NCI-H2196 treated with DMSO at 0.1 percent for 48 hours (cell line): ENCODE measurements around the gene AKT1S1.

Source experiments
- DNase-seq: peaks from one replicate; lab custom pipeline; 2025; ENCODE audit not compliant: unreplicated experiment; lab: John Stamatoyannopoulos, UW

AKT1S1 gene

GRCh38 chr19:49907745-49908446 lies 30.7 kb upstream of the AKT1S1 start:
- DNase-seq: no peak

- no peak for DNase-seq
These were observed 29.9 kb upstream of the AKT1S1 start for GRCh38 chr19:49906879-49907564.

- DNase-seq: no peak
These were observed 27.0 kb upstream of the AKT1S1 start for GRCh38 chr19:49904136-49904535.

GRCh38 chr19:49896863-49897621 lies 19.9 kb upstream of the AKT1S1 start, which contains the start of gene IL4I1:
Gene IL4I1 (minus strand): TSS chr19:49896887. CDS start chr19:49896160, 727 bp downstream.
- no peak for DNase-seq

GRCh38 chr19:49895566-49896297 lies 18.6 kb upstream of the AKT1S1 start:
- DNase-seq: no peak

- DNase-seq: no peak
These were observed 17.9 kb upstream of the AKT1S1 start for GRCh38 chr19:49894879-49895565.

GRCh38 chr19:49894011-49894664 lies 17.0 kb upstream of the AKT1S1 start:
- DNase-seq: no peak

GRCh38 chr19:49892716-49893115 lies 15.6 kb upstream of the AKT1S1 start:
- no peak for DNase-seq

- no peak for DNase-seq
These were observed 14.2 kb upstream of the AKT1S1 start for GRCh38 chr19:49891393-49891792.

GRCh38 chr19:49890349-49891311 lies 13.5 kb upstream of the AKT1S1 start:
- DNase-seq: peak; percentile 40

GRCh38 chr19:49889687-49890348 lies 12.7 kb upstream of the AKT1S1 start:
- peak; percentile 62 for DNase-seq

GRCh38 chr19:49889038-49889686 lies 12.0 kb upstream of the AKT1S1 start:
- no peak for DNase-seq

- DNase-seq: no peak
These were observed 11.3 kb upstream of the AKT1S1 start for GRCh38 chr19:49888510-49888824.

GRCh38 chr19:49887665-49888509 lies 10.7 kb upstream of the AKT1S1 start:
- no peak for DNase-seq

- no peak for DNase-seq
These were observed 10.0 kb upstream of the AKT1S1 start for GRCh38 chr19:49887037-49887664.

GRCh38 chr19:49884760-49885159 lies 7.6 kb upstream of the AKT1S1 start:
- DNase-seq: no peak

GRCh38 chr19:49884109-49884508 lies 7.0 kb upstream of the AKT1S1 start:
- DNase-seq: no peak
